ENCODE data around the gene BNIP3. TPM values are rescaled to one million over a fixed set of nuclear protein-coding genes. Genes with fewer than 3 reads are reported as not detected.
A peak's percentile ranks its signal among the peaks of the same experiment; 100 is the strongest.

The BNIP3 gene
- total and polyA plus RNA-seq, 4 donors = 36.8 to 151 (median 114) TPM

- WGBS = 24% methylated on average over 13 of the region's 13 CpGs
- peak overlapping the region; percentile 5 to 49 for H3K9ac ChIP-seq (ENCODE audit: low read depth in 1 of 2, low read length in 2 of 2)
- H3K9me3 ChIP-seq (ENCODE audit: control insufficient read depth in 4 of 4, low read length in 3 of 4) = no peaks in the 10 kb centered on the region
- peak; percentile 48 for DNase-seq (ENCODE audit: low spot score)
- peaks cover 15 to 32% (median 29%) of the 10 kb centered on the region in 4 donors for H3K4me1 ChIP-seq (ENCODE audit: control insufficient read depth in 4 of 4, insufficient read depth in 4 of 4, low read length in 3 of 4)
- peak overlapping the region in 1 of 3 donors; percentile 1 for H3K4me3 ChIP-seq (ENCODE audit: low read depth in 1 of 3, low read length in 3 of 3)
- TF ChIP-seq, protein P1, sequence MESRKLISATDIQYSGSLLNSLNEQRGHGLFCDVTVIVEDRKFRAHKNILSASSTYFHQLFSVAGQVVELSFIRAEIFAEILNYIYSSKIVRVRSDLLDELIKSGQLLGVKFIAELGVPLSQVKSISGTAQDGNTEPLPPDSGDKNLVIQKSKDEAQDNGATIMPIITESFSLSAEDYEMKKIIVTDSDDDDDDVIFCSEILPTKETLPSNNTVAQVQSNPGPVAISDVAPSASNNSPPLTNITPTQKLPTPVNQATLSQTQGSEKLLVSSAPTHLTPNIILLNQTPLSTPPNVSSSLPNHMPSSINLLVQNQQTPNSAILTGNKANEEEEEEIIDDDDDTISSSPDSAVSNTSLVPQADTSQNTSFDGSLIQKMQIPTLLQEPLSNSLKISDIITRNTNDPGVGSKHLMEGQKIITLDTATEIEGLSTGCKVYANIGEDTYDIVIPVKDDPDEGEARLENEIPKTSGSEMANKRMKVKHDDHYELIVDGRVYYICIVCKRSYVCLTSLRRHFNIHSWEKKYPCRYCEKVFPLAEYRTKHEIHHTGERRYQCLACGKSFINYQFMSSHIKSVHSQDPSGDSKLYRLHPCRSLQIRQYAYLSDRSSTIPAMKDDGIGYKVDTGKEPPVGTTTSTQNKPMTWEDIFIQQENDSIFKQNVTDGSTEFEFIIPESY (IDR thresholded peaks at IDR 0.05) = peak; percentile 54
- TF ChIP-seq NR2F2 (IDR thresholded peaks at IDR 0.05) = peak; percentile 60
- TF ChIP-seq JUND (IDR thresholded peaks at IDR 0.05) = peak; percentile 65 to 82
- peak; percentile 57 for TF ChIP-seq YY1 (IDR thresholded peaks at IDR 0.05)
- TF ChIP-seq RXRA (IDR thresholded peaks at IDR 0.05) = peak; percentile 67 to 88
- peak in 1 of 2 donors; percentile 39 for TF ChIP-seq EGR1 (IDR thresholded peaks at IDR 0.05; ENCODE audit: low read depth in 2 of 2)
- peak; percentile 69 to 79 for TF ChIP-seq HNF4A (conservative IDR thresholded peaks at IDR 0.05)
- TF ChIP-seq HNF4G (IDR thresholded peaks at IDR 0.05) = peak; percentile 42
- TF ChIP-seq, protein P2, sequence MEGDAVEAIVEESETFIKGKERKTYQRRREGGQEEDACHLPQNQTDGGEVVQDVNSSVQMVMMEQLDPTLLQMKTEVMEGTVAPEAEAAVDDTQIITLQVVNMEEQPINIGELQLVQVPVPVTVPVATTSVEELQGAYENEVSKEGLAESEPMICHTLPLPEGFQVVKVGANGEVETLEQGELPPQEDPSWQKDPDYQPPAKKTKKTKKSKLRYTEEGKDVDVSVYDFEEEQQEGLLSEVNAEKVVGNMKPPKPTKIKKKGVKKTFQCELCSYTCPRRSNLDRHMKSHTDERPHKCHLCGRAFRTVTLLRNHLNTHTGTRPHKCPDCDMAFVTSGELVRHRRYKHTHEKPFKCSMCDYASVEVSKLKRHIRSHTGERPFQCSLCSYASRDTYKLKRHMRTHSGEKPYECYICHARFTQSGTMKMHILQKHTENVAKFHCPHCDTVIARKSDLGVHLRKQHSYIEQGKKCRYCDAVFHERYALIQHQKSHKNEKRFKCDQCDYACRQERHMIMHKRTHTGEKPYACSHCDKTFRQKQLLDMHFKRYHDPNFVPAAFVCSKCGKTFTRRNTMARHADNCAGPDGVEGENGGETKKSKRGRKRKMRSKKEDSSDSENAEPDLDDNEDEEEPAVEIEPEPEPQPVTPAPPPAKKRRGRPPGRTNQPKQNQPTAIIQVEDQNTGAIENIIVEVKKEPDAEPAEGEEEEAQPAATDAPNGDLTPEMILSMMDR (IDR thresholded peaks at IDR 0.05; ENCODE audit: low read depth, low read length, missing input control) = no peak
- peak; percentile 81 for TF ChIP-seq REST (IDR thresholded peaks at IDR 0.05)
- no peak for TF ChIP-seq TAF1 (conservative IDR thresholded peaks at IDR 0.05)
- TF ChIP-seq GABPA (IDR thresholded peaks at IDR 0.05 in 1 of 2, conservative IDR thresholded peaks at IDR 0.05 in 1 of 2) = peak in 1 of 2 donors; percentile 46
- TF ChIP-seq MAX (IDR thresholded peaks at IDR 0.05) = peak; percentile 43
- TF ChIP-seq FOXA2 (IDR thresholded peaks at IDR 0.05) = peak; percentile 81
- TF ChIP-seq FOXA1 (IDR thresholded peaks at IDR 0.05) = peak; percentile 38
- TF ChIP-seq RAD21 (IDR thresholded peaks at IDR 0.05) = peak; percentile 46 to 51
- peak; percentile 88 for TF ChIP-seq SP1 (IDR thresholded peaks at IDR 0.05)
- peak; percentile 68 for TF ChIP-seq ATF3 (IDR thresholded peaks at IDR 0.05)
- H3K27me3 ChIP-seq (ENCODE audit: control insufficient read depth in 4 of 4, insufficient read depth in 4 of 4, low read length in 3 of 4) = no peaks in the 10 kb centered on the region
- H3K27ac ChIP-seq (ENCODE audit: low read depth in 1 of 2, low read length in 2 of 2) = peak overlapping the region; percentile 66 to 76
- H3K36me3 ChIP-seq (ENCODE audit: control insufficient read depth in 4 of 4, insufficient read depth in 3 of 4, low read depth in 1 of 4, low read length in 3 of 4) = no peaks in the 10 kb centered on the region
Measured at GRCh38 chr10:131997366-131998049, 15.8 kb upstream of the BNIP3 start.

All from liver (tissue), 9 donors.